ENCODE data around the gene CORO6.

Gene CORO6

DNA sequence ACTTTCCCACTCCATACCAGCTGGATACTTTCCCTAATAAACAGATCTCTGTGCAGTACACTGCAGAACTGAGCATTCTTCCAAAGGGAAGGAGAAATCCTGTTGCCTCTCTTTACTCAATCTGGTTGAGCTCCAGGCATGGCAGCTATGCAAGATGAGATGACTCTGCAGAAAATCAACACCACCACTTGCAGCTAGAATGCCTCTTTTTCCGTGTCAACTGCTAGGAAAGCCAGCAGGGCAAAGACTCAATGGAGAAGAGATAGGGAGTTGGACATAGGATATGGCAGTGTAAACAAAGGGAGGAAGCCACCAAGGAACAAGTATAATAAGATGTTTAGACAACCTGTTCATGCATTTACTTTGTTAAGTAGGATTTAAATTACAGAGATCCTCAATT is 40.4 kb upstream of the CORO6 start:
- no peaks in the 10 kb centered on the region for H3K27me3 ChIP-seq (ENCODE audit: insufficient read depth, low read length)
- no peak overlapping the region for H3K9ac ChIP-seq (ENCODE audit: low read length)
- no peak overlapping the region for H3K4me2 ChIP-seq (ENCODE audit: low read length)
- H3K4me3 ChIP-seq (ENCODE audit: low read depth, low read length, poor library complexity, severe bottlenecking): no peak overlapping the region
- H3F3A ChIP-seq (ENCODE audit: insufficient read depth, low read length): no peaks in the 10 kb centered on the region
- H3K4me1 ChIP-seq (ENCODE audit: insufficient read depth, low read length, severe bottlenecking): no peaks in the 10 kb centered on the region
- H4K20me1 ChIP-seq (ENCODE audit: insufficient read depth, low read length): no peaks in the 10 kb centered on the region
- no peaks in the 10 kb centered on the region for H3K79me2 ChIP-seq (ENCODE audit: insufficient read depth, low read length)
- TF ChIP-seq EZH2 (IDR thresholded peaks at IDR 0.05; ENCODE audit: borderline replicate concordance, low read length): no peak
- TF ChIP-seq, protein P1, sequence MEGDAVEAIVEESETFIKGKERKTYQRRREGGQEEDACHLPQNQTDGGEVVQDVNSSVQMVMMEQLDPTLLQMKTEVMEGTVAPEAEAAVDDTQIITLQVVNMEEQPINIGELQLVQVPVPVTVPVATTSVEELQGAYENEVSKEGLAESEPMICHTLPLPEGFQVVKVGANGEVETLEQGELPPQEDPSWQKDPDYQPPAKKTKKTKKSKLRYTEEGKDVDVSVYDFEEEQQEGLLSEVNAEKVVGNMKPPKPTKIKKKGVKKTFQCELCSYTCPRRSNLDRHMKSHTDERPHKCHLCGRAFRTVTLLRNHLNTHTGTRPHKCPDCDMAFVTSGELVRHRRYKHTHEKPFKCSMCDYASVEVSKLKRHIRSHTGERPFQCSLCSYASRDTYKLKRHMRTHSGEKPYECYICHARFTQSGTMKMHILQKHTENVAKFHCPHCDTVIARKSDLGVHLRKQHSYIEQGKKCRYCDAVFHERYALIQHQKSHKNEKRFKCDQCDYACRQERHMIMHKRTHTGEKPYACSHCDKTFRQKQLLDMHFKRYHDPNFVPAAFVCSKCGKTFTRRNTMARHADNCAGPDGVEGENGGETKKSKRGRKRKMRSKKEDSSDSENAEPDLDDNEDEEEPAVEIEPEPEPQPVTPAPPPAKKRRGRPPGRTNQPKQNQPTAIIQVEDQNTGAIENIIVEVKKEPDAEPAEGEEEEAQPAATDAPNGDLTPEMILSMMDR (IDR thresholded peaks at IDR 0.05; ENCODE audit: low read length): no peak
- H3K36me3 ChIP-seq (ENCODE audit: insufficient read depth, low read length): peaks cover 94% of the 10 kb centered on the region
- H2AFZ ChIP-seq (ENCODE audit: low read length): no peak overlapping the region
- no peaks in the 10 kb centered on the region for H3K9me2 ChIP-seq (ENCODE audit: low read depth, low read length)
- H3K27ac ChIP-seq (ENCODE audit: low read depth, low read length, poor library complexity, severe bottlenecking): no peak overlapping the region
- no peaks in the 10 kb centered on the region for H3K9me3 ChIP-seq (ENCODE audit: low read length)

DNA sequence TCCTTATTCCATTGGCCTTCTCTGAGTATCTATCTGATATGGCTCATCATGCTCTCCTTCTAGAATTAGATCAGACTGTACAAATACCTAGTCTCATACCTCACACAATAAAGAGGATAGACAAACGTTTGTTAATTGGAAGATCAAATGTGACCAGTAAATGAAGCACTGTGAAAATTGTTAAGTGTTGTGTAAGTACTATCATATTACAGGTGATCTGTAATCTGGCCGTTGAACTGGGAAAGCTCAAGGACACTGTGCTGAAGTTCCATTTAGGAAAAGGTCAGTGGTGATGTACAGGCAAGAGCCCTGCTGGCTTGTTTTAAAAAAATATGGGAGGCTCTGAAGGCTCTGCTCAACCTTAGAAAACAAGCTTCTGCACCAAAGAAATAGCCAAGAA is 38.5 kb upstream of the CORO6 start:
- no peaks in the 10 kb centered on the region for H3K4me1 ChIP-seq (ENCODE audit: insufficient read depth, low read length, severe bottlenecking)
- H2AFZ ChIP-seq (ENCODE audit: low read length): no peak overlapping the region
- TF ChIP-seq, protein P1 (IDR thresholded peaks at IDR 0.05; ENCODE audit: low read length): no peak
- TF ChIP-seq EZH2 (IDR thresholded peaks at IDR 0.05; ENCODE audit: borderline replicate concordance, low read length): no peak
- H3K36me3 ChIP-seq (ENCODE audit: insufficient read depth, low read length): peaks cover 89% of the 10 kb centered on the region
- no peaks in the 10 kb centered on the region for H3K9me2 ChIP-seq (ENCODE audit: low read depth, low read length)
- H3K27ac ChIP-seq (ENCODE audit: low read depth, low read length, poor library complexity, severe bottlenecking): no peak overlapping the region
- no peak overlapping the region for H3K4me3 ChIP-seq (ENCODE audit: low read depth, low read length, poor library complexity, severe bottlenecking)
- no peaks in the 10 kb centered on the region for H3K27me3 ChIP-seq (ENCODE audit: insufficient read depth, low read length)
- no peaks in the 10 kb centered on the region for H4K20me1 ChIP-seq (ENCODE audit: insufficient read depth, low read length)
- H3F3A ChIP-seq (ENCODE audit: insufficient read depth, low read length): no peaks in the 10 kb centered on the region
- no peaks in the 10 kb centered on the region for H3K9me3 ChIP-seq (ENCODE audit: low read length)
- H3K4me2 ChIP-seq (ENCODE audit: low read length): no peak overlapping the region
- no peaks in the 10 kb centered on the region for H3K79me2 ChIP-seq (ENCODE audit: insufficient read depth, low read length)
- H3K9ac ChIP-seq (ENCODE audit: low read length): no peak overlapping the region

DNA sequence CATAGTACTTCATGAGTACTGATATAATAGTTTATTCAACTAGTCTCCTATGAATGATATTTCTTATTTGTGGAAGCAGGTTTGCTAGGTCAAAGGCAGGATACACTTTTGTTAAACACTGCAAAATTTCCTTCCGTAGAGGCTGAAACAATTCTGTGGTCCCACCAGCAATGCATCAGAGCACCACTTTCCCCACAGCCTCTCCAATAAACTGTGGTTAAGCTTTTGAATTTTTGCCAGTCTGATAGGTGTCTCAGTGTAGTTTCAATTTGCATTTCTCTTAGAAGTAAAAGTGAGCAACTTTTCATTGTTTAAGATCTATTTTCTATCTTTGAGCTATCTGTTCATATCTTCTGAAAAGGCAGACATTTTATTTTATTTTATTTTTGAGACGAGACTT is 36.4 kb upstream of the CORO6 start:
- H3K27ac ChIP-seq (ENCODE audit: low read depth, low read length, poor library complexity, severe bottlenecking): no peak overlapping the region
- no peaks in the 10 kb centered on the region for H3F3A ChIP-seq (ENCODE audit: insufficient read depth, low read length)
- H3K4me3 ChIP-seq (ENCODE audit: low read depth, low read length, poor library complexity, severe bottlenecking): no peak overlapping the region
- TF ChIP-seq, protein P1 (IDR thresholded peaks at IDR 0.05; ENCODE audit: low read length): no peak
- no peak for TF ChIP-seq EZH2 (IDR thresholded peaks at IDR 0.05; ENCODE audit: borderline replicate concordance, low read length)
- H2AFZ ChIP-seq (ENCODE audit: low read length): no peak overlapping the region
- no peaks in the 10 kb centered on the region for H4K20me1 ChIP-seq (ENCODE audit: insufficient read depth, low read length)
- H3K79me2 ChIP-seq (ENCODE audit: insufficient read depth, low read length): no peaks in the 10 kb centered on the region
- no peaks in the 10 kb centered on the region for H3K4me1 ChIP-seq (ENCODE audit: insufficient read depth, low read length, severe bottlenecking)
- H3K36me3 ChIP-seq (ENCODE audit: insufficient read depth, low read length): peaks cover 88% of the 10 kb centered on the region
- no peak overlapping the region for H3K9ac ChIP-seq (ENCODE audit: low read length)
- no peaks in the 10 kb centered on the region for H3K9me3 ChIP-seq (ENCODE audit: low read length)
- H3K27me3 ChIP-seq (ENCODE audit: insufficient read depth, low read length): no peaks in the 10 kb centered on the region
- H3K4me2 ChIP-seq (ENCODE audit: low read length): no peak overlapping the region
- H3K9me2 ChIP-seq (ENCODE audit: low read depth, low read length): no peaks in the 10 kb centered on the region

All from OCI-LY1 (cell line).